ENCODE measurements around the gene G3BP1.

The G3BP1 gene

DNA sequence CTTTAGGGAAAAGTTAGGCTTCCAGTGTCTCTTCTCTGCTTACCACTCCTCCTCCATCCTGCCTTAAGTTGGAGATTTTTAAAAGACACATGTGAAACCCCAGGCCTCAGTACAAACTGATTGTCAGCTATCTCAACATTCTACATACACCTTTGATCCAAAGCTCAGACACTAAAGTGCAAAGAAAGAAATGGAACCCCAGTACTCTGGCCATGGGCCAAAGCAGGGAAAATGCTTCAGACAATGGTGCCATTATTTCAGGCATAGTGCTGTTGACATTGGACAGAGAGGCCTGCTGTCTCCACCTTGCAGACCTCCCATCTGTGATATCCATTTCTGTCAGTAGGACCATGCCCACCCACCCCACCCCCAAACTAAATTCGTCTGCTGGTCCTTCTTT is 49.1 kb downstream of the G3BP1 start:
- Histone ChIP-seq H3K27ac (ENCODE audit: low read depth, low read length, poor library complexity, severe bottlenecking) (no peak overlapping the region), H3K9ac (ENCODE audit: low read length) (no peak overlapping the region), H3K36me3 (ENCODE audit: insufficient read depth, low read length) (peaks cover 16% of the 10 kb centered on the region; the same call in 1 of the 2 replicates), H3K4me1 (ENCODE audit: insufficient read depth, low read length, severe bottlenecking) (no peaks in the 10 kb centered on the region), H3K4me2 (ENCODE audit: low read length) (no peak overlapping the region), H3K9me3 (ENCODE audit: low read length) (no peaks in the 10 kb centered on the region), H3K27me3 (ENCODE audit: insufficient read depth, low read length) (no peaks in the 10 kb centered on the region), H3K79me2 (ENCODE audit: insufficient read depth, low read length) (no peaks in the 10 kb centered on the region), H3K9me2 (ENCODE audit: low read depth, low read length) (no peaks in the 10 kb centered on the region), H3K4me3 (ENCODE audit: low read depth, low read length, poor library complexity, severe bottlenecking) (no peak overlapping the region), H2AFZ (ENCODE audit: low read length) (no peak overlapping the region), H4K20me1 (ENCODE audit: insufficient read depth, low read length) (no peaks in the 10 kb centered on the region), H3F3A (ENCODE audit: insufficient read depth, low read length) (no peaks in the 10 kb centered on the region)
- TF ChIP-seq EZH2 (IDR thresholded peaks at IDR 0.05; ENCODE audit: borderline replicate concordance, low read length): no peak
- no peak for TF ChIP-seq CTCF (IDR thresholded peaks at IDR 0.05; ENCODE audit: low read length)

GRCh38 chr5:151822141-151822540 is 50.4 kb downstream of the G3BP1 start:
- no peaks in the 10 kb centered on the region for H3K27me3 ChIP-seq (ENCODE audit: insufficient read depth, low read length)
- peaks cover 13% of the 10 kb centered on the region; the same call in 1 of the 2 replicates for H3K36me3 ChIP-seq (ENCODE audit: insufficient read depth, low read length)
- H2AFZ ChIP-seq (ENCODE audit: low read length): no peak overlapping the region
- no peak for TF ChIP-seq CTCF (IDR thresholded peaks at IDR 0.05; ENCODE audit: low read length)
- TF ChIP-seq EZH2 (IDR thresholded peaks at IDR 0.05; ENCODE audit: borderline replicate concordance, low read length): no peak
- no peak overlapping the region for H3K4me2 ChIP-seq (ENCODE audit: low read length)
- H3K9me2 ChIP-seq (ENCODE audit: low read depth, low read length): no peaks in the 10 kb centered on the region
- no peaks in the 10 kb centered on the region for H3F3A ChIP-seq (ENCODE audit: insufficient read depth, low read length)
- H3K4me1 ChIP-seq (ENCODE audit: insufficient read depth, low read length, severe bottlenecking): no peaks in the 10 kb centered on the region
- no peak overlapping the region for H3K4me3 ChIP-seq (ENCODE audit: low read depth, low read length, poor library complexity, severe bottlenecking)
- no peaks in the 10 kb centered on the region for H4K20me1 ChIP-seq (ENCODE audit: insufficient read depth, low read length)
- no peaks in the 10 kb centered on the region for H3K9me3 ChIP-seq (ENCODE audit: low read length)
- H3K79me2 ChIP-seq (ENCODE audit: insufficient read depth, low read length): no peaks in the 10 kb centered on the region
- H3K9ac ChIP-seq (ENCODE audit: low read length): no peak overlapping the region
- no peak overlapping the region for H3K27ac ChIP-seq (ENCODE audit: low read depth, low read length, poor library complexity, severe bottlenecking)

DNA sequence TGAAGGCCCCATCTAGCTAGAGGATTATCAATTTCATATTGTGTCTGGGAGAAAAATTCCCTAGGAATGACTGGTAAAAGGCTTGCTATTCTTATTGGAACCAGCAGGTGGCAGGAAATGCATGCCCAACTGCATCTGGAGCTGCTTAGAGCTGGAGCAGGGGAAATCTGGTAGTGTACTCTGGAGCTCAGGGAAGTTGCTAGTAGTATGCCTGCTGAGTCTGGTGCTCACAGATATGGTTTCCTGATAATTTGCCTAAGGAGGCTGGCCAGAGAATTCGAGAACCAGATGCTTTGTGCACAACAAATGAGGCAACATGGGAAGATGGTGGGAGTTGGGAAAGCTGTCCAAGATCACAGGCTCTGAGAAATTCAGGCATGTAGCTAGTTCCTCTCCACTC is 53.7 kb downstream of the G3BP1 start:
- Histone ChIP-seq H4K20me1 (ENCODE audit: insufficient read depth, low read length) (no peaks in the 10 kb centered on the region), H3K27me3 (ENCODE audit: insufficient read depth, low read length) (no peaks in the 10 kb centered on the region), H3K27ac (ENCODE audit: low read depth, low read length, poor library complexity, severe bottlenecking) (no peak overlapping the region), H3K4me1 (ENCODE audit: insufficient read depth, low read length, severe bottlenecking) (no peaks in the 10 kb centered on the region), H3F3A (ENCODE audit: insufficient read depth, low read length) (no peaks in the 10 kb centered on the region), H3K4me2 (ENCODE audit: low read length) (no peak overlapping the region), H3K9me3 (ENCODE audit: low read length) (no peaks in the 10 kb centered on the region), H3K79me2 (ENCODE audit: insufficient read depth, low read length) (no peaks in the 10 kb centered on the region), H3K36me3 (ENCODE audit: insufficient read depth, low read length) (peaks cover 13% of the 10 kb centered on the region; the same call in 1 of the 2 replicates), H2AFZ (ENCODE audit: low read length) (no peak overlapping the region), H3K4me3 (ENCODE audit: low read depth, low read length, poor library complexity, severe bottlenecking) (no peak overlapping the region), H3K9me2 (ENCODE audit: low read depth, low read length) (no peaks in the 10 kb centered on the region), H3K9ac (ENCODE audit: low read length) (no peak overlapping the region)
- TF ChIP-seq EZH2 (IDR thresholded peaks at IDR 0.05; ENCODE audit: borderline replicate concordance, low read length): no peak
- peak; percentile 71 for TF ChIP-seq CTCF (IDR thresholded peaks at IDR 0.05; ENCODE audit: low read length)

All from OCI-LY1 (cell line).